Thoracic aorta (tissue), 2 donors: ENCODE results near the gene EEF1G. TPM values are rescaled to one million over a fixed set of nuclear protein-coding genes. Genes with fewer than 3 reads are reported as not detected.
"Not testable (repeated sequence)": the region's sequence is repeated elsewhere in the genome, so short reads cannot be mapped to it uniquely, and the experiment has no call there.

Experiments used
- ATAC-seq: fragments of 150-250 bp; one replicate; pipeline ENCODE4 v1.8.0; 2017; ENCODE audit warnings: low read depth; ENCODE audit not compliant: insufficient number of reproducible peaks, low FRiP score
- DNase-seq: peaks from one replicate; pipeline ENCODE4 v3.0.0-alpha.2; 2020; ENCODE audit warnings: low spot score
- H3K27ac ChIP-seq, 2 donors: fragments of 200-600 bp; sonication (generic); 1 replicate in 1 of 2; 2 replicates in 1 of 2; pipeline ENCODE4 v1.5.1; 2016; ENCODE audit warnings: mild to moderate bottlenecking in 2 of 2, moderate library complexity in 2 of 2
- H3K27me3 ChIP-seq: fragments of 200-600 bp; sonication (generic); replicated peaks from 2 replicates; pipeline ENCODE4 v1.6.0; 2016; ENCODE audit warnings: mild to moderate bottlenecking; ENCODE audit not compliant: insufficient read depth
- H3K36me3 ChIP-seq: fragments of 200-600 bp; sonication (generic); one replicate; pipeline ENCODE4 v1.5.1; 2016
- H3K4me1 ChIP-seq, 2 donors: fragments of 200-600 bp; sonication (generic); 1 replicate in 1 of 2; 2 replicates in 1 of 2; pipeline versions ENCODE4 v1.5.1 to v1.6.0; 2016; ENCODE audit warnings: low read depth in 2 of 2, mild to moderate bottlenecking in 1 of 2; ENCODE audit not compliant: control insufficient read depth in 1 of 2
- H3K4me3 ChIP-seq: fragments of 200-600 bp; sonication (generic); 2 replicates; pipeline ENCODE4 v1.5.1; 2016; ENCODE audit warnings: mild to moderate bottlenecking
- H3K9me3 ChIP-seq: fragments of 200-600 bp; sonication (generic); 2 replicates; pipeline ENCODE4 v1.5.1; 2016
- total RNA-seq, 2 donors: library from RNA; depleted of rRNA; stranded (reverse); fragments of >200 nt; gene quantifications; one replicate each; pipeline versions ENCODE4 v1.1.0 to v1.2.3, GENCODE V29; 2016
- TF ChIP-seq, protein P1 (sequence below): fragments of 200-600 bp; sonication (generic); IDR thresholded peaks from one replicate; pipeline ENCODE4 v1.5.1; 2019; ENCODE audit warnings: antibody characterized with exemption

Gene EEF1G
- total RNA-seq, 2 donors from 2014 or later: 719 to 780 TPM

DNA sequence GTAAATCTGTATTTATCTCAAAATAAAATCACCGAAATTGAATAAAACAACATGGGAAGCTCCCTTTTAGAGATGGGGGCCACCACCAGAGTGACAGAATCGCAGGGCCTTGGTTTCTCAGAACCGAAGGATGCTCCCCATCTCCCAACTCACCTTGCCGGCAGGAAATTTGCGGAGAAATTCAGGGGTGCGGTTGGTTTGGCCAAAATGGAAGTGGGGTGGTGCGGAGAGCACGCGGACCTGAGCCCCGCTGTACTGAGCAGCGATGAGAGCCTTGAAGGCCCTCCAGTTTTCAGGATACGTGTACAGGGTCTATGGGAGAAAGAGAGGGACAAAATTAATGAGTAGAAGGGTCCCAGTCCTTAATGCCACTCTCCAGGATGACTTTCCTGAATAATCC is 1.3 kb downstream of the EEF1G start:
- Histone ChIP-seq H3K27me3 (no peaks in the 10 kb centered on the region), H3K4me3 (peak overlapping the region; percentile 94), H3K27ac (peak overlapping the region; percentile 69 to 90), H3K36me3 (peaks cover 43% of the 10 kb centered on the region), H3K9me3 (no peaks in the 10 kb centered on the region), H3K4me1 (peaks cover 19 to 46% of the 10 kb centered on the region in 2 donors)
- ATAC-seq: no peak
- TF ChIP-seq, protein P1, sequence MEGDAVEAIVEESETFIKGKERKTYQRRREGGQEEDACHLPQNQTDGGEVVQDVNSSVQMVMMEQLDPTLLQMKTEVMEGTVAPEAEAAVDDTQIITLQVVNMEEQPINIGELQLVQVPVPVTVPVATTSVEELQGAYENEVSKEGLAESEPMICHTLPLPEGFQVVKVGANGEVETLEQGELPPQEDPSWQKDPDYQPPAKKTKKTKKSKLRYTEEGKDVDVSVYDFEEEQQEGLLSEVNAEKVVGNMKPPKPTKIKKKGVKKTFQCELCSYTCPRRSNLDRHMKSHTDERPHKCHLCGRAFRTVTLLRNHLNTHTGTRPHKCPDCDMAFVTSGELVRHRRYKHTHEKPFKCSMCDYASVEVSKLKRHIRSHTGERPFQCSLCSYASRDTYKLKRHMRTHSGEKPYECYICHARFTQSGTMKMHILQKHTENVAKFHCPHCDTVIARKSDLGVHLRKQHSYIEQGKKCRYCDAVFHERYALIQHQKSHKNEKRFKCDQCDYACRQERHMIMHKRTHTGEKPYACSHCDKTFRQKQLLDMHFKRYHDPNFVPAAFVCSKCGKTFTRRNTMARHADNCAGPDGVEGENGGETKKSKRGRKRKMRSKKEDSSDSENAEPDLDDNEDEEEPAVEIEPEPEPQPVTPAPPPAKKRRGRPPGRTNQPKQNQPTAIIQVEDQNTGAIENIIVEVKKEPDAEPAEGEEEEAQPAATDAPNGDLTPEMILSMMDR: no peak
- no peak for DNase-seq

DNA sequence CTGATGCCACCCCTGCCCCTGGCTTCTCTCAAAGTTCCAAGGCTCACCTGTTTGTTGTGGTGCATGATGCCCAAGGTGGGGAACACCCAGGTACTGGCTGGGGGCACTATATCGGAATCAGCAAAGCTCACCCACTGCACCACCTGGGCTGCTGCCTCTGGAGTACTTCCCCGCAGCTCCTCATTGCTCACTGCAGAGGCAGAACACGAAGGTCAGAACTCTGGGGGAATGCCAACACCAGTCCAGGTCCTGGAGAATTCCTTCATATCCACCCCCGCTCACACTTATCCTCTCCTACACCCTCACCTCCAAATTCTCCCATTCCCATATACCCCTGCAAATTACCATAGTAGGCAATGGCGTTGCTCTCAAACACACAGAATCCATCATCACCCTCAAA is 2.2 kb downstream of the EEF1G start:
- peaks cover 19 to 46% of the 10 kb centered on the region in 2 donors for H3K4me1 ChIP-seq
- not testable (repeated sequence) for DNase-seq, H3K27ac ChIP-seq, H3K27me3 ChIP-seq, H3K4me3 ChIP-seq, H3K9me3 ChIP-seq, ATAC-seq
- H3K36me3 ChIP-seq: peaks cover 52% of the 10 kb centered on the region

DNA sequence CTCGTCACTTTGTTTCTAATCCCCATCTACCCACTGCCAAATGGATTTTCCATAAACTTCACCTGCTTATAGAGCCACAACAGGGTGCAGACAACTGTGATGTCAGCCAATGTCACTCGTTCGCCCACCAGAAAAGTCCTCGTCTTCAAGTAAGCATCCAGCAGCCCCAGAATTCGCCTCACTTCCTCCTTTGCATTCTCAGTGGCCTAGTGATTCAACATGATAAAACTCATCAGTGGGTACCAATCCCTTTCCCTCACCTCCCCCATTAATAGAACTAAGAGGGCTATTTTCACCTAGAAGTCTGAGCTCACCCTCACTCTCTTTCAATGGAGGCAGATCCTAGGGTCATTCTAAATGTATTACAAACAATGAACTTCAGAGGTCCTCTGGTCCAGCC is 2.8 kb downstream of the EEF1G start:
- not testable (repeated sequence) for H3K27ac ChIP-seq, H3K27me3 ChIP-seq, H3K9me3 ChIP-seq, ATAC-seq, DNase-seq, H3K4me3 ChIP-seq
- Histone ChIP-seq H3K36me3 (peaks cover 48% of the 10 kb centered on the region), H3K4me1 (peaks cover 19 to 40% of the 10 kb centered on the region in 2 donors)

DNA sequence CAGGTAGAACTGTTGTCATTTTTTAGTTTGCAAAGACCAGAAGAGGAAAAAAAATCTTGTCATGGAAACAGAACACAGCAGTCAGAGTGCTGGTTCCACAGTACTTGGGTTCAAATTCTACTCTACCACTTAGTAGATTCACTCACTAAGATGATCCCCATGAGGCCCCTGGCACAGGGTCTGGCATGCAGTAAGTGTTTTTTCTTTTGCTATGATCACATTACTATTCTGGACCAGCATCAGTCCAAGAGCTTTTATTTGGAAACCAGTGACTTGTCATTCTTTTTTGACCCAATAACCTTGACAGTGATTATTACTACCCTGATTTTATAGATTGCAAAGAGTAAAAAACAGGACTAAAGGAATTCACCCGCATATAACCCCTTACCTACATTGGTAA is 4.1 kb downstream of the EEF1G start:
- no peak overlapping the region for H3K4me3 ChIP-seq
- ATAC-seq: no peak
- no peaks in the 10 kb centered on the region for H3K27me3 ChIP-seq
- H3K36me3 ChIP-seq: peaks cover 51% of the 10 kb centered on the region
- H3K27ac ChIP-seq: no peak overlapping the region
- peaks cover 7 to 27% of the 10 kb centered on the region in 2 donors for H3K4me1 ChIP-seq
- TF ChIP-seq, protein P1: no peak
- H3K9me3 ChIP-seq: no peaks in the 10 kb centered on the region
- DNase-seq: no peak

DNA sequence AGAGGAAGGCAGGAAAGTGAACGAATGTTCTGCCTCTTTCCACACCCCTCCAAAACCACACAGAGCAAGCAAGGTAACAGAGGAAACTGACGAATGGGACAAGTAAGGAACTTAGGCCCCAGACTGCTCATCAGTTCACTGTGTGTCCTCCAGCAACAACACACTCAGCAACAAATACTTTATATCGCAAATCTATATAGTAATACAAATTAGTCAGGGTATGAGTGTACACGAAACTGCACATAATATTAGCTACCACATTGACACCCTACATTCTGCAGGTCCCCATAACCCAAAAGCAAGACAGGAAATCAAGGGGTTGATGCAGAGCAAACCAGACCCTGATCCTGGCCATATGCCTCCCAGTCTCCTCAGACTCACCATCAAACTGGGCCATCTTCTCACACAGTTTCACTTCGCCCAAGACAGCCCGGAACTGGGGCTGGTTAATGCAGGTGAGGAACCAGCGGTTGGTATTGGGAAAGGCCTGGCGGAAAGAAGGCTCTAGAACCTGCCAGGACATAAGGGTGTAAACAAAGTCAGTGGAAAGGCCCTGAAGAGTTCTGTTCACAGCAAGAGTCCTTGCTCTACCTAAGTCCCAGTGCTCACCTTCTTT is 6.6 kb downstream of the EEF1G start:
- DNase-seq: no peak
- TF ChIP-seq, protein P1: no peak
- H3K27ac ChIP-seq: no peak overlapping the region
- no peaks in the 10 kb centered on the region for H3K27me3 ChIP-seq
- H3K36me3 ChIP-seq: peaks cover 55% of the 10 kb centered on the region
- H3K4me3 ChIP-seq: no peak overlapping the region
- H3K4me1 ChIP-seq: peaks cover 0 to 15% of the 10 kb centered on the region in 2 donors
- no peak for ATAC-seq
- H3K9me3 ChIP-seq: no peaks in the 10 kb centered on the region

DNA sequence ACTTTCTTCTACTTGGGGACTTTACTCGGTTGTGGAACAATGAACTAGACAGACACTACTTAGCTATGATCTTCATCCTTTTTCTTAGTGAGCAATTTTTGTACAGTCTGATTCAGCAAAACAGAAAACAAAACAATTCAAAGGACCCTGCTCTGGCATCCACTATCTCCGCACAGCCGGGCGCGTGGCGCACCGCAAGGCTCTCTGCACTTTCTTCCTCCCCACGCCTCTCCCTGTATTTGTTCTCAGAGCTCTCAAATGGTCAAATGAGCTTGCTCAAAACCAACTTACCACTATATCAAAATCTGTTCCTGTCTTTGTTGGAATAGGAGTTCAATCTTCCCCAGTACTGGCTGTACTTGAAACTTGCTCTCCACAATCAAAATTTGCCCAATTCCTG is 7.4 kb downstream of the EEF1G start:
- no peak overlapping the region for H3K4me3 ChIP-seq
- TF ChIP-seq, protein P1: no peak
- H3K27ac ChIP-seq: no peak overlapping the region
- no peaks in the 10 kb centered on the region for H3K9me3 ChIP-seq
- H3K27me3 ChIP-seq: no peaks in the 10 kb centered on the region
- ATAC-seq (no peak), DNase-seq (no peak)
- peaks cover 46% of the 10 kb centered on the region for H3K36me3 ChIP-seq
- peaks cover 0 to 9% of the 10 kb centered on the region in 2 donors for H3K4me1 ChIP-seq
